ENCODE measurements around the gene CAPN8. TPM values are rescaled to one million over a fixed set of nuclear protein-coding genes. Genes with fewer than 3 reads are reported as not detected.

The CAPN8 gene
- total and polyA plus RNA-seq, 4 donors: 0.08 to 0.16 TPM; not detected in 2

GRCh38 chr1:223678841-223679240 lies 13.3 kb upstream of the CAPN8 start:
- no peaks in the 10 kb centered on the region for H3K36me3 ChIP-seq (ENCODE audit: control insufficient read depth in 4 of 4, insufficient read depth in 3 of 4, low read depth in 1 of 4, low read length in 3 of 4)
- peaks cover 0 to 4% (median 2%) of the 10 kb centered on the region in 4 donors for H3K9me3 ChIP-seq (ENCODE audit: control insufficient read depth in 4 of 4, low read length in 3 of 4)
- no peak overlapping the region for H3K27ac ChIP-seq (ENCODE audit: low read depth in 1 of 2, low read length in 2 of 2)
- no peak for TF ChIP-seq NR2F2 (IDR thresholded peaks at IDR 0.05)
- TF ChIP-seq JUND (IDR thresholded peaks at IDR 0.05): no peak
- TF ChIP-seq GABPA (IDR thresholded peaks at IDR 0.05 in 1 of 2, conservative IDR thresholded peaks at IDR 0.05 in 1 of 2): no peak
- TF ChIP-seq, protein P1, sequence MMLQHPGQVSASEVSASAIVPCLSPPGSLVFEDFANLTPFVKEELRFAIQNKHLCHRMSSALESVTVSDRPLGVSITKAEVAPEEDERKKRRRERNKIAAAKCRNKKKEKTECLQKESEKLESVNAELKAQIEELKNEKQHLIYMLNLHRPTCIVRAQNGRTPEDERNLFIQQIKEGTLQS (IDR thresholded peaks at IDR 0.05): no peak
- TF ChIP-seq FOXA1 (IDR thresholded peaks at IDR 0.05): no peak
- no peak for TF ChIP-seq SP1 (IDR thresholded peaks at IDR 0.05)
- TF ChIP-seq REST (IDR thresholded peaks at IDR 0.05): no peak
- no peak for TF ChIP-seq HNF4A (conservative IDR thresholded peaks at IDR 0.05)
- TF ChIP-seq, protein P2, sequence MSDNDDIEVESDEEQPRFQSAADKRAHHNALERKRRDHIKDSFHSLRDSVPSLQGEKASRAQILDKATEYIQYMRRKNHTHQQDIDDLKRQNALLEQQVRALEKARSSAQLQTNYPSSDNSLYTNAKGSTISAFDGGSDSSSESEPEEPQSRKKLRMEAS (IDR thresholded peaks at IDR 0.05): no peak
- TF ChIP-seq RXRA (IDR thresholded peaks at IDR 0.05): no peak
- DNase-seq (ENCODE audit: low spot score): no peak
- no peak overlapping the region for H3K9ac ChIP-seq (ENCODE audit: low read depth in 1 of 2, low read length in 2 of 2)
- no peaks in the 10 kb centered on the region for H3K4me1 ChIP-seq (ENCODE audit: control insufficient read depth in 4 of 4, insufficient read depth in 4 of 4, low read length in 3 of 4)
- WGBS: 81% methylated on average over 6 of the region's 6 CpGs
- H3K4me3 ChIP-seq (ENCODE audit: low read depth in 1 of 3, low read length in 3 of 3): no peak overlapping the region
- H3K27me3 ChIP-seq (ENCODE audit: control insufficient read depth in 4 of 4, insufficient read depth in 4 of 4, low read length in 3 of 4): no peaks in the 10 kb centered on the region

DNA sequence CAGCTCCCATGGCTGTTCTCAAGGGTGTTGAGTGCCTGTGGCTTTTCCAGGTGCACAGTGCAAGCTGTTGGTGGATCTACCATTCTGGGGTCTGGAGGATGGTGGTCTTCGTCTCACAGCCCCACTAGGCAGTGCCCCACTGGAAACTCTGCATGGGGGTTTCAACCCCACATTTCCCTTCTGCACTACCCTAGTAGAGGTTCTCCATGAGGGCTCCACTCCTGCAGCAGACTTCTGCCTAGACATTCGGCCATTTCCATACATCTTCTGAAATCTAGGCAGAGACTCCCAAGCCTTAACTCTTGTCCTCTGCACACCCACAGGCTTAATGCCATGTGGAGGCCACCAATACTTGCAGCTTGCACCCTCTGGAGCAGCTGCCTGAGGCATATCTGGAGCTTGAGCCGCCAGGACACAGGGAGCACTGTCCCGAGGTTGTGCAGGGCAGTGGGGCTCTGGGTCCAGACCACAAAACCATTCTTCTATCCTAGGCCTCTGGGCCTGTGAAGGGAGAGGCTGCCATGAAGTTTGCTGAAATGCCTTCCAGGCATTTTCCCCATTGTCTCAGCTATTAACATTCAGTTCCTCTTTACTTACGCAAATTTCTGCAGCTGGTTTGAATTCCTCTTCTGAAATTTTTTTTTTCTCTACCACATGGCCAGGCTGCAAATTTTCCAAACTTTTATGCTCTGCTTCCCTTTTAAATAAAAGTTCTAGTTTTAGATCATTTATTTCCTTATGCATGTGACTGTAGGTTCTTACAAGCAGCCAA lies 8.8 kb upstream of the CAPN8 start:
- no peaks in the 10 kb centered on the region for H3K27me3 ChIP-seq (ENCODE audit: control insufficient read depth in 4 of 4, insufficient read depth in 4 of 4, low read length in 3 of 4)
- WGBS: 69% methylated on average over 5 of the region's 5 CpGs
- no peak for DNase-seq (ENCODE audit: low spot score)
- no peak for TF ChIP-seq HNF4A (conservative IDR thresholded peaks at IDR 0.05)
- TF ChIP-seq JUND (IDR thresholded peaks at IDR 0.05): no peak
- TF ChIP-seq REST (IDR thresholded peaks at IDR 0.05): no peak
- TF ChIP-seq TAF1 (conservative IDR thresholded peaks at IDR 0.05): no peak
- TF ChIP-seq, protein P1 (IDR thresholded peaks at IDR 0.05): no peak
- no peak for TF ChIP-seq HNF4G (IDR thresholded peaks at IDR 0.05)
- TF ChIP-seq, protein P3, sequence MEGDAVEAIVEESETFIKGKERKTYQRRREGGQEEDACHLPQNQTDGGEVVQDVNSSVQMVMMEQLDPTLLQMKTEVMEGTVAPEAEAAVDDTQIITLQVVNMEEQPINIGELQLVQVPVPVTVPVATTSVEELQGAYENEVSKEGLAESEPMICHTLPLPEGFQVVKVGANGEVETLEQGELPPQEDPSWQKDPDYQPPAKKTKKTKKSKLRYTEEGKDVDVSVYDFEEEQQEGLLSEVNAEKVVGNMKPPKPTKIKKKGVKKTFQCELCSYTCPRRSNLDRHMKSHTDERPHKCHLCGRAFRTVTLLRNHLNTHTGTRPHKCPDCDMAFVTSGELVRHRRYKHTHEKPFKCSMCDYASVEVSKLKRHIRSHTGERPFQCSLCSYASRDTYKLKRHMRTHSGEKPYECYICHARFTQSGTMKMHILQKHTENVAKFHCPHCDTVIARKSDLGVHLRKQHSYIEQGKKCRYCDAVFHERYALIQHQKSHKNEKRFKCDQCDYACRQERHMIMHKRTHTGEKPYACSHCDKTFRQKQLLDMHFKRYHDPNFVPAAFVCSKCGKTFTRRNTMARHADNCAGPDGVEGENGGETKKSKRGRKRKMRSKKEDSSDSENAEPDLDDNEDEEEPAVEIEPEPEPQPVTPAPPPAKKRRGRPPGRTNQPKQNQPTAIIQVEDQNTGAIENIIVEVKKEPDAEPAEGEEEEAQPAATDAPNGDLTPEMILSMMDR (IDR thresholded peaks at IDR 0.05; ENCODE audit: low read depth, low read length, missing input control): no peak
- no peak for TF ChIP-seq FOXA2 (IDR thresholded peaks at IDR 0.05)
- no peak for TF ChIP-seq RAD21 (IDR thresholded peaks at IDR 0.05)
- TF ChIP-seq RXRA (IDR thresholded peaks at IDR 0.05): no peak
- no peak for TF ChIP-seq EGR1 (IDR thresholded peaks at IDR 0.05; ENCODE audit: low read depth in 2 of 2)
- no peak for TF ChIP-seq FOXA1 (IDR thresholded peaks at IDR 0.05)
- TF ChIP-seq NR2F2 (IDR thresholded peaks at IDR 0.05): no peak
- no peak for TF ChIP-seq YY1 (IDR thresholded peaks at IDR 0.05)
- TF ChIP-seq, protein P4, sequence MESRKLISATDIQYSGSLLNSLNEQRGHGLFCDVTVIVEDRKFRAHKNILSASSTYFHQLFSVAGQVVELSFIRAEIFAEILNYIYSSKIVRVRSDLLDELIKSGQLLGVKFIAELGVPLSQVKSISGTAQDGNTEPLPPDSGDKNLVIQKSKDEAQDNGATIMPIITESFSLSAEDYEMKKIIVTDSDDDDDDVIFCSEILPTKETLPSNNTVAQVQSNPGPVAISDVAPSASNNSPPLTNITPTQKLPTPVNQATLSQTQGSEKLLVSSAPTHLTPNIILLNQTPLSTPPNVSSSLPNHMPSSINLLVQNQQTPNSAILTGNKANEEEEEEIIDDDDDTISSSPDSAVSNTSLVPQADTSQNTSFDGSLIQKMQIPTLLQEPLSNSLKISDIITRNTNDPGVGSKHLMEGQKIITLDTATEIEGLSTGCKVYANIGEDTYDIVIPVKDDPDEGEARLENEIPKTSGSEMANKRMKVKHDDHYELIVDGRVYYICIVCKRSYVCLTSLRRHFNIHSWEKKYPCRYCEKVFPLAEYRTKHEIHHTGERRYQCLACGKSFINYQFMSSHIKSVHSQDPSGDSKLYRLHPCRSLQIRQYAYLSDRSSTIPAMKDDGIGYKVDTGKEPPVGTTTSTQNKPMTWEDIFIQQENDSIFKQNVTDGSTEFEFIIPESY (IDR thresholded peaks at IDR 0.05): no peak
- TF ChIP-seq SP1 (IDR thresholded peaks at IDR 0.05): no peak
- H3K36me3 ChIP-seq (ENCODE audit: control insufficient read depth in 4 of 4, insufficient read depth in 3 of 4, low read depth in 1 of 4, low read length in 3 of 4): no peaks in the 10 kb centered on the region
- no peak overlapping the region for H3K9ac ChIP-seq (ENCODE audit: low read depth in 1 of 2, low read length in 2 of 2)
- H3K9me3 ChIP-seq (ENCODE audit: control insufficient read depth in 4 of 4, low read length in 3 of 4): peaks cover 0 to 4% (median 2%) of the 10 kb centered on the region in 4 donors
- no peaks in the 10 kb centered on the region for H3K4me1 ChIP-seq (ENCODE audit: control insufficient read depth in 4 of 4, insufficient read depth in 4 of 4, low read length in 3 of 4)
- H3K27ac ChIP-seq (ENCODE audit: low read depth in 1 of 2, low read length in 2 of 2): no peak overlapping the region
- H3K4me3 ChIP-seq (ENCODE audit: low read depth in 1 of 3, low read length in 3 of 3): no peak overlapping the region
